ENCODE measurements around the gene NUP210. TPM values are rescaled to one million over a fixed set of nuclear protein-coding genes. Genes with fewer than 3 reads are reported as not detected.

The NUP210 gene
- total RNA-seq, 1 donor = not detected

DNA sequence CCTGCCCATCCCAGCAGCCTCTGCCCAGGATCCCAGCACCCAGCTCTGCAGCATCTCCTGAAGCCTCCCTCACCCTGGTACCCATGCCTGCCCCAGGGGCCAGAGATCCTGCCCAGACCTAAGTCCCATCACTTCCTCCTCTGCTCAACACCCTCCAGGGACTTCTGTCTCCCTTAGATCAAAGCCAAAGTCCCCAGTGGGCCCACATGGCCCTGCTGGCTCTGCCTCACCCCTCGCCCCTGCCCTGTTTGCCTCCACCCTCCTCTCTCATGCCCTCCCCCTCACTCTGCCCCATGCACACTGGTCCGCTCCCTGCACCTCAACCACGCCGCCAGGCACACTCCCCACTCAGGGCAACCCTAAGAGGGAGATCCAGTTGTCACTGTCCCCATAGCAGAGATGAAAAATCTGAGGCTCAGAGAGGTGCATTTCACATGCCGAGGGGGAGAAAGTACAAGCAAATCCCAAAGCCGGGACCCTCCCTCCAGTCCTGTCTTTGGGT is 146.5 kb downstream of the NUP210 start:
- no peak for TF ChIP-seq CTCF (IDR thresholded peaks at IDR 0.05; ENCODE audit: insufficient read depth, low read depth, low read length)
- no peak for DNase-seq (ENCODE audit: low read depth)
- no peak overlapping the region for H3K4me3 ChIP-seq (ENCODE audit: low read depth, low read length)

DNA sequence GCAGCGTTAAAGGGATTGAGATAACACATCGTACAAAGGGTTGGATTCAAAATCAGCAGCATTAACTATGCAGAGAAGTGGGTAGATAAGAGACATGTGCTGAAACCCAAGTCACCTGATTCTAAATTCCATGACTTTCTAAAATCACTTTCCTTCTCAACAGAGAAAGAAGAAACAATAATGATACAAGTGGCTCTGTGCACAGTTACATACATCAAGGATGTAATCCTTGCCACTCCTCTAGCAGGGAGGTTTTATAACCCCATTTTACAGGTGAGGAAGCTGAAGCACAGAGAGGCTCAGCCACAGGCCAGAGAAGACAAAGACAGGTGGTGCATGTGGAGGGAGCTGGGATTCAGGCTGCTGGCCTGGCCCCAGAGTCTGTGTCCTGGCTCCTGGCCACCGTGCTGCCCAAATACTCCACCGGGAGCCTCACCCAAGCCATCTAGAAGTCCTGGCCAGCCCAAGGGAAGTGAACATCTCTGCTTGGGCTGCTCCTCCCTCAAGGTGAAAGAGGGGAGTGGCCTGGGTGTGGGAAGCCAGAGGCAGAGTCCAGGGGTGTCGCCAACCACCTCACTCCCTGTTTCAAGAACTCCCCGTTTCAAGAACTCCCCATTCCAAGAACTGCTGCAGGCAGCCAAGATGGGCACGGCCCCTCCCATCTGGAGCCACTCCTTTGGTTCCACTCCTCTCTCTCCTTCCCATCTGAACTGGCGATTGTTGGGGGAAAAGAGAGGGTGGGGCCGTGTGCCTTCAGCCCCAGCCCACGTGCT is 147.1 kb downstream of the NUP210 start:
- DNase-seq (ENCODE audit: low read depth) = no peak
- no peak for TF ChIP-seq CTCF (IDR thresholded peaks at IDR 0.05; ENCODE audit: insufficient read depth, low read depth, low read length)

DNA sequence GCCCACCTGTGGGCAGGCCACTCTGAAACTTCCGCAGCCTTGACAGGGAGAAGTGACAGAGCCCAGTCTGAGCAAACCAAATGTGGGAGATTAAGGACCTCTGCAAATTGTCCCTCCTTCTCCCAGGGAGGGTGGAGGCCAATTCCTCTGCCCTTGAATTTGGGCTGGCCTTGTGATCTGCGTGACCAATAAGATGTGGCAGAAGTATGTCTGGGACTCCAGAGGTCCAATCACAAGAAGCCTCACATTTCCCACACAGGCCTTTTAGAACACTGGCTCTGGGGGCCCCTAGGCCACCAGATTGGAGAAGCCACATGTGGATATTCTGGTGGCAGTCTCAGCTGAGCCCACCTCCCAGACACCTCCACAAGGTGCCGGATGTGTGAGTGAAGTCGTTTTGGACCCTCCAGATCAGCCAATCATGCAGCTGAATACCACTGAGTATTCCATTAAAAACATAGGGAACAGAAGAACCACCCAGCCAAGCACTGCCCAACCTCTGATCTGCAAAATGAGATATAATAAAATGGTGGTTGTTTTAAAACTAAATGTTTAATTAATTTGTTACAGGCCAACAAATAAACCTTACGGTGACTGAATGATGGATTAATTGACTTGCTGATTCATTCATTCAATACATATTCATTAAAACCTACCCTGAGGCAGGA is 150.3 kb downstream of the NUP210 start:
- TF ChIP-seq CTCF (IDR thresholded peaks at IDR 0.05; ENCODE audit: insufficient read depth, low read depth, low read length) = no peak
- no peak for DNase-seq (ENCODE audit: low read depth)
- no peak overlapping the region for H3K4me3 ChIP-seq (ENCODE audit: low read depth, low read length)

More for the DNA sequence above, 147.1 kb downstream of the NUP210 start:
- H3K4me3 ChIP-seq (ENCODE audit: low read depth, low read length) = no peak overlapping the region

DNA sequence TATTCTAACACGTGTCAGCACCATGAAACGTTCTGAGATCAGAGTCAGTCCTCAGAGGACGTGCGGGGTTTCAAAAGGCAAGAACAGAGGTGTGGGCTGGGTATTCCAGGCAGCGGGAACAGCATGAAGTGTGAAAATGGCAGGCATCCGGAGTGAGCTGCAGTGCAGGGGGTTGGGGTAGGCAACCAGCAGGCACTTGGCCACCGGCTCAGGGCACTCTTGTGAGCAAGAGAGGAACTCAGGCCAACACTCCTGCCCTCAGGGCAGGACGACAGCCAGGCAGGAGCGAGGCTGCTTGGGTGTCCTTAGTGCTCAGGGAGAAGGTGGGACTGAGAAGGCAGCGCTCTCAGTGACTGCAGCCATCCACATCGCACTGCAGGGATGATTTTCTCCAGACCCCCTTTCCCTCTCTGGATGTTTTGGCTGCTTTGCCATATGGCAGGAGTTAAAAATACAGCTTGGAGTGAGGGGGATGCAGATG is 151.1 kb downstream of the NUP210 start:
- no peak for DNase-seq (ENCODE audit: low read depth)
- H3K4me3 ChIP-seq (ENCODE audit: low read depth, low read length) = no peak overlapping the region

DNA sequence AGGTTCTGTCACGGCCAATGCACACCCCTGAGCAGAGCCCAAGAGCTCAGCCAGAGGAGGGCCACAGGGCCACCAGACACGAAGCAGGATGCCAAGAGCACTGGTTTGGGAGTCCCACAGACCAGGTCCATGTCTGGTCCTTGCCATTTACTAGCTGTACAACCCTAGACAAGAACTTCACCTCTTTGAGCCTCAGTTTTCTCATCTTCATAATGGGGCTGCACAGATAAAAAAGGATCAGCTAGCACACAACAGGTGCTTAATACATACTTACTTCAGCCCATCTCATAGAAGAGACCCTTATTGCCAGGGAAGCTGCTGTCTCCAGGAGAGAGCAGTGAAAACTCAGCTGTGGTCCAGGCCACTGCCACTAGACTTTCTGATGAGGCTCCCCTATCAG is 152.0 kb downstream of the NUP210 start:
- H3K4me3 ChIP-seq (ENCODE audit: low read depth, low read length) = no peak overlapping the region
- DNase-seq (ENCODE audit: low read depth) = no peak
- no peak for TF ChIP-seq CTCF (IDR thresholded peaks at IDR 0.05; ENCODE audit: insufficient read depth, low read depth, low read length)

More for the DNA sequence above, 151.1 kb downstream of the NUP210 start:
- TF ChIP-seq CTCF (IDR thresholded peaks at IDR 0.05; ENCODE audit: insufficient read depth, low read depth, low read length) = no peak

- no peak overlapping the region for H3K4me3 ChIP-seq (ENCODE audit: low read depth, low read length)
- DNase-seq (ENCODE audit: low read depth) = no peak
- TF ChIP-seq CTCF (IDR thresholded peaks at IDR 0.05; ENCODE audit: insufficient read depth, low read depth, low read length) = no peak
Observed at GRCh38 chr3:13266651-13267362, 153.3 kb downstream of the NUP210 start.

Small RNA genes within 50 kb of the gene (small RNA-seq; reads per million reads assigned to genes)
- gene AC027124.2 = not detected

Other genes starting within 250 kb of the NUP210 start
- gene HDAC11, start 60.0 kb upstream of the NUP210 start, total RNA-seq = 7.1 and 9.5 TPM in 2 replicates
- 30.2 and 50.6 TPM in 2 replicates for gene FBLN2, start 128.8 kb upstream of the NUP210 start, total RNA-seq